Measurements from ENCODE around the gene FBXO8. TPM values are rescaled to one million over a fixed set of nuclear protein-coding genes. Genes with fewer than 3 reads are reported as not detected.

FBXO8 gene
- total RNA-seq, 3 donors from 2014 or later (not counting 1 experiment from before 2014, with no cell fraction given), result 12.3 to 15.2 (median 14.8) TPM

- Mint-ChIP-seq H3K36me3 (peaks cover 7% of the 10 kb centered on the region), H3K27me3 (ENCODE audit: low read depth in 2 of 2) (peaks cover 62 to 93% of the 10 kb centered on the region in 2 donors), H3K9me3 (no peaks in the 10 kb centered on the region), H3K27ac (no peak overlapping the region), H3K4me3 (no peak overlapping the region), H3K4me1 (peaks cover 36 to 46% of the 10 kb centered on the region in 2 donors)
- H3K36me3 ChIP-seq (ENCODE audit: control insufficient read depth, insufficient read depth, low read length), result no peaks in the 10 kb centered on the region
- H3K27me3 ChIP-seq (ENCODE audit: control insufficient read depth, insufficient read depth, low read length), result peaks cover 66% of the 10 kb centered on the region
- intact Hi-C loops (cut with micrococcal nuclease), result no loop called here
- WGBS (ENCODE audit: insufficient coverage), result 15% methylated on average over 15 of the region's 15 CpGs
- no peak overlapping the region for H3K27ac ChIP-seq (ENCODE audit: low read length)
- DNase-seq, result no peak
- peaks cover 31% of the 10 kb centered on the region for H3K4me1 ChIP-seq (ENCODE audit: control insufficient read depth, insufficient read depth, low read length)
- no peaks in the 10 kb centered on the region for H3K9me3 ChIP-seq (ENCODE audit: control insufficient read depth, insufficient read depth, low read length)
- TF ChIP-seq CTCF (IDR thresholded peaks at IDR 0.05), result no peak
- no peak for ATAC-seq
- H3K4me3 ChIP-seq (ENCODE audit: low read length), result no peak overlapping the region
Observed at GRCh38 chr4:174216799-174217272, 66.6 kb downstream of the FBXO8 start.

GRCh38 chr4:174215961-174216680 lies 67.3 kb downstream of the FBXO8 start:
- Histone ChIP-seq H3K4me1 (ENCODE audit: control insufficient read depth, insufficient read depth, low read length) (peaks cover 31% of the 10 kb centered on the region), H3K36me3 (ENCODE audit: control insufficient read depth, insufficient read depth, low read length) (no peaks in the 10 kb centered on the region), H3K4me3 (ENCODE audit: low read length) (no peak overlapping the region), H3K9me3 (ENCODE audit: control insufficient read depth, insufficient read depth, low read length) (no peaks in the 10 kb centered on the region), H3K27me3 (ENCODE audit: control insufficient read depth, insufficient read depth, low read length) (peaks cover 73% of the 10 kb centered on the region), H3K27ac (ENCODE audit: low read length) (no peak overlapping the region)
- TF ChIP-seq CTCF (IDR thresholded peaks at IDR 0.05), result no peak
- intact Hi-C loops (cut with micrococcal nuclease), result no loop called here
- H3K27ac Mint-ChIP-seq, result no peak overlapping the region
- peaks cover 7% of the 10 kb centered on the region for H3K36me3 Mint-ChIP-seq
- 12% methylated on average over 10 of the region's 11 CpGs for WGBS (ENCODE audit: insufficient coverage)
- H3K4me1 Mint-ChIP-seq, result peaks cover 43 to 51% of the 10 kb centered on the region in 2 donors
- no peak overlapping the region for H3K4me3 Mint-ChIP-seq
- H3K27me3 Mint-ChIP-seq (ENCODE audit: low read depth in 2 of 2), result peaks cover 64 to 93% of the 10 kb centered on the region in 2 donors
- ATAC-seq (no peak), DNase-seq (peak in 1 of 2 donors; percentile 4)
- no peaks in the 10 kb centered on the region for H3K9me3 Mint-ChIP-seq

- Histone ChIP-seq H3K4me1 (ENCODE audit: control insufficient read depth, insufficient read depth, low read length) (peaks cover 31% of the 10 kb centered on the region), H3K9me3 (ENCODE audit: control insufficient read depth, insufficient read depth, low read length) (no peaks in the 10 kb centered on the region), H3K27ac (ENCODE audit: low read length) (no peak overlapping the region), H3K4me3 (ENCODE audit: low read length) (no peak overlapping the region), H3K36me3 (ENCODE audit: control insufficient read depth, insufficient read depth, low read length) (no peaks in the 10 kb centered on the region), H3K27me3 (ENCODE audit: control insufficient read depth, insufficient read depth, low read length) (peaks cover 82% of the 10 kb centered on the region)
- Mint-ChIP-seq H3K27ac (no peak overlapping the region), H3K27me3 (ENCODE audit: low read depth in 2 of 2) (peaks cover 70 to 93% of the 10 kb centered on the region in 2 donors), H3K36me3 (peaks cover 7% of the 10 kb centered on the region), H3K4me1 (peaks cover 44 to 51% of the 10 kb centered on the region in 2 donors), H3K4me3 (no peak overlapping the region), H3K9me3 (no peaks in the 10 kb centered on the region)
- 0% methylated on average over 1 of the region's 5 CpGs for WGBS (ENCODE audit: insufficient coverage)
- intact Hi-C loops (cut with micrococcal nuclease), result no loop called here
- peak in 1 of 2 donors; percentile 6 for DNase-seq
- TF ChIP-seq CTCF (IDR thresholded peaks at IDR 0.05), result no peak
- no peak for ATAC-seq
Observed at GRCh38 chr4:174215057-174215456, 68.4 kb downstream of the FBXO8 start.

Data from natural killer cell (primary cell).